Activated CD8-positive, alpha-beta memory T cell treated with anti-CD3 and anti-CD28 coated beads for 36 hours (primary cell): ENCODE results near the gene MLST8. TPM values are rescaled to one million over a fixed set of nuclear protein-coding genes. Genes with fewer than 3 reads are reported as not detected.

Experiments used
- CTCF ChIA-PET: fragments of 350-600 bp; sonication (Branson Sonifier 250); formaldehyde crosslinking; loops from one replicate; lab custom pipeline; 2021; ENCODE audit warnings: antibody characterized with exemption; lab: Charles Lee
- POLR2A ChIA-PET: fragments of 350-600 bp; sonication (Branson Sonifier 250); formaldehyde crosslinking; loops from one replicate; lab custom pipeline; 2021; ENCODE audit warnings: antibody characterized with exemption; lab: Charles Lee
- total RNA-seq, 2 experiments: library from RNA; stranded (reverse); gene quantifications; one replicate each; pipeline ENCODE4 v1.2.3, GENCODE V29; 2021

Gene MLST8
- total RNA-seq, 2 experiments from 2014 or later: 81.8 to 83.2 TPM

GRCh38 chr16:2186505-2186904 lies 18.7 kb upstream of the MLST8 start:
- CTCF ChIA-PET: no interaction called here
- POLR2A ChIA-PET: no interaction called here

GRCh38 chr16:2187212-2187611 lies 18.0 kb upstream of the MLST8 start:
- ChIA-PET POLR2A (no interaction called here), CTCF (no interaction called here)

- ChIA-PET CTCF (no interaction called here), POLR2A (no interaction called here)
These were observed 16.9 kb upstream of the MLST8 start for GRCh38 chr16:2188395-2188794.

GRCh38 chr16:2189252-2189893 lies 15.9 kb upstream of the MLST8 start:
- ChIA-PET CTCF (no interaction called here), POLR2A (no interaction called here)

GRCh38 chr16:2190002-2190658 lies 15.1 kb upstream of the MLST8 start:
- ChIA-PET POLR2A (no interaction called here), CTCF (no interaction called here)

GRCh38 chr16:2190659-2191445 lies 14.4 kb upstream of the MLST8 start:
- ChIA-PET POLR2A (interaction anchor here (0.6 kb wide), 1 partner anchor 35 kb away, joined by 3 read pairs; the partner anchor contains the start of gene TRAF7), CTCF (no interaction called here)

- ChIA-PET POLR2A (interaction anchor here (0.6 kb wide), 1 partner anchor 36 kb away, joined by 3 read pairs; the partner anchor contains the start of gene TRAF7), CTCF (no interaction called here)
These were observed 13.9 kb upstream of the MLST8 start for GRCh38 chr16:2191446-2191706.

- POLR2A ChIA-PET: interaction anchor here (1.0 kb wide), 1 partner anchor 39 kb away, joined by 3 read pairs; the partner anchor contains the start of gene TRAF7
- CTCF ChIA-PET: interaction anchor here (1.0 to 1.2 kb wide), 5 partner anchors 18 to 307 kb away, joined by 3 to 7 read pairs (median 5); partner anchors contain the start of genes ECI1 and TRAF7
These were observed 11.0 kb upstream of the MLST8 start for GRCh38 chr16:2194166-2194834.

GRCh38 chr16:2194852-2195321 lies 10.4 kb upstream of the MLST8 start:
- POLR2A ChIA-PET: interaction anchor here (1.0 kb wide), 1 partner anchor 40 kb away, joined by 3 read pairs; the partner anchor contains the start of gene TRAF7
- CTCF ChIA-PET: interaction anchor here (1.0 to 1.2 kb wide), 5 partner anchors 17 to 306 kb away, joined by 3 to 7 read pairs (median 5); partner anchors contain the start of genes ECI1 and TRAF7

- ChIA-PET CTCF (interaction anchor here (1.0 to 1.2 kb wide), 4 partner anchors 16 to 306 kb away, joined by 3 to 7 read pairs (median 6); partner anchors contain the start of genes ECI1 and TRAF7), POLR2A (no interaction called here)
These were observed 9.7 kb upstream of the MLST8 start for GRCh38 chr16:2195322-2196161.

GRCh38 chr16:2196162-2196980 lies 8.9 kb upstream of the MLST8 start, which contains the start of gene CASKIN1:
TSS of gene CASKIN1 (minus strand) at chr16:2196605. CDS start at chr16:2196432, 173 bp downstream.
- CTCF ChIA-PET: no interaction called here
- POLR2A ChIA-PET: no interaction called here

- CTCF ChIA-PET: interaction anchor here (0.7 kb wide), 1 partner anchor 18 kb away, joined by 3 read pairs; no protein-coding TSS in a partner anchor
- POLR2A ChIA-PET: no interaction called here
These were observed 8.2 kb upstream of the MLST8 start for GRCh38 chr16:2196981-2197511.

- ChIA-PET CTCF (interaction anchor here (0.7 kb wide), 1 partner anchor 17 kb away, joined by 3 read pairs; no protein-coding TSS in a partner anchor), POLR2A (interaction anchor here (0.5 kb wide), 1 partner anchor 424 kb away, joined by 3 read pairs; no protein-coding TSS in a partner anchor)
These were observed 7.5 kb upstream of the MLST8 start for GRCh38 chr16:2197765-2198164.

GRCh38 chr16:2198283-2198682 lies 7.0 kb upstream of the MLST8 start:
- CTCF ChIA-PET: no interaction called here
- POLR2A ChIA-PET: interaction anchor here (0.5 kb wide), 1 partner anchor 424 kb away, joined by 3 read pairs; no protein-coding TSS in a partner anchor

- ChIA-PET CTCF (no interaction called here), POLR2A (no interaction called here)
These were observed 6.2 kb upstream of the MLST8 start for GRCh38 chr16:2199095-2199494.

- ChIA-PET POLR2A (no interaction called here), CTCF (no interaction called here)
These were observed 5.6 kb upstream of the MLST8 start for GRCh38 chr16:2199621-2200139.

GRCh38 chr16:2200313-2200712 lies 4.9 kb upstream of the MLST8 start:
- ChIA-PET CTCF (no interaction called here), POLR2A (no interaction called here)
